Measurements from ENCODE around the gene TJP1. TPM values are rescaled to one million over a fixed set of nuclear protein-coding genes. Genes with fewer than 3 reads are reported as not detected.

TJP1 gene
- total and polyA plus RNA-seq, 9 of the 15 experiments (the other 6 are each of a cell fraction or from before 2014, with no cell fraction given), result 9.1 to 39.3 (median 28.0) TPM

DNA sequence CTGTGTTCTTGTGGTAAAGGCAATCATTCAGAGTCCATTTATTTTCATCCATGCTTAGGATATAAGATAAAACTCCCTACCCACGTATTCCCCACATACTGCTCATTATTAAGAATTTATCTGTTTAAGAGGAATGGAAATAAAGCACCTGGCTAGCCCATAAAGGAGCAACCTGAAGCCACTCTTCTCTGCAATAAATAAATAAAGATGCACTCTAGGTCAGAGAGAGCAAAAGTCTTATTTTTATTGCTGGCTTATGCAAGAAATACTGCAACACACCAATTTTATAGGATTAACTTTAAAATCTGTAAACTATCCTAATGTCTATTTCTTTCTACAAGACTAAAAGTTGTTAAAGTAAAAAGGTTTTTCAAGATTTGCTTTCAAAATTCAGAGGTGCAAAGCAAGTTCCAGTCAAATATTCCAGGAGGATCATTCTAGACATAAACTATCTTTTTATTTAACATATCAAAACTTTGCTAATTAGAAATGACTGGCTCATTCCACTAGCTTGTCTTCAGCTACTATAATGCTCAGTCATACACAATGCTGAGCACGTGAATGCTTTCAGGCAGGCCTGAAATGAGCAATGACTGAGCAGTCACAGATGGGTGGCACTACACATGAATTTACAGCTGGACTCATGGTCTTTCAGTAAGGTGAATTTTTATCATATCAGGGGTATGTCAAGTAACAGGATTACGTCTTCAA lies 7.1 kb downstream of the TJP1 start (continued):
- TF ChIP-seq RAD51 (IDR thresholded peaks at IDR 0.05; ENCODE audit: borderline replicate concordance, low read depth), result peak; percentile 22; the same call in 1 of the 2 replicates
- no peak for TF ChIP-seq PTRF (tag; IDR thresholded peaks at IDR 0.05)
- peak; percentile 74 for TF ChIP-seq MAFK (IDR thresholded peaks at IDR 0.05; ENCODE audit: low read length)
- TF ChIP-seq, protein P1, sequence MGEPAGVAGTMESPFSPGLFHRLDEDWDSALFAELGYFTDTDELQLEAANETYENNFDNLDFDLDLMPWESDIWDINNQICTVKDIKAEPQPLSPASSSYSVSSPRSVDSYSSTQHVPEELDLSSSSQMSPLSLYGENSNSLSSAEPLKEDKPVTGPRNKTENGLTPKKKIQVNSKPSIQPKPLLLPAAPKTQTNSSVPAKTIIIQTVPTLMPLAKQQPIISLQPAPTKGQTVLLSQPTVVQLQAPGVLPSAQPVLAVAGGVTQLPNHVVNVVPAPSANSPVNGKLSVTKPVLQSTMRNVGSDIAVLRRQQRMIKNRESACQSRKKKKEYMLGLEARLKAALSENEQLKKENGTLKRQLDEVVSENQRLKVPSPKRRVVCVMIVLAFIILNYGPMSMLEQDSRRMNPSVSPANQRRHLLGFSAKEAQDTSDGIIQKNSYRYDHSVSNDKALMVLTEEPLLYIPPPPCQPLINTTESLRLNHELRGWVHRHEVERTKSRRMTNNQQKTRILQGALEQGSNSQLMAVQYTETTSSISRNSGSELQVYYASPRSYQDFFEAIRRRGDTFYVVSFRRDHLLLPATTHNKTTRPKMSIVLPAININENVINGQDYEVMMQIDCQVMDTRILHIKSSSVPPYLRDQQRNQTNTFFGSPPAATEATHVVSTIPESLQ (CRISPR knock-in tag; IDR thresholded peaks at IDR 0.05), result no peak
- 0 out of 2 replicates have a peak, but pooled peaks have one; percentile 23 for TF ChIP-seq TEAD4 (IDR thresholded peaks at IDR 0.05; ENCODE audit: low read length)
- TF ChIP-seq TEAD4 (CRISPR knock-in tag; IDR thresholded peaks at IDR 0.05; ENCODE audit: borderline replicate concordance), result no peak
- 0 out of 2 replicates have a peak, but pooled peaks have one; percentile 20 for TF ChIP-seq ARID1B (IDR thresholded peaks at IDR 0.05)
- no peak for TF ChIP-seq HMG20B (CRISPR knock-in tag; IDR thresholded peaks at IDR 0.05)
- peak; percentile 88 for TF ChIP-seq MAFG (tag; conservative IDR thresholded peaks at IDR 0.05)
- TF ChIP-seq, protein P2, sequence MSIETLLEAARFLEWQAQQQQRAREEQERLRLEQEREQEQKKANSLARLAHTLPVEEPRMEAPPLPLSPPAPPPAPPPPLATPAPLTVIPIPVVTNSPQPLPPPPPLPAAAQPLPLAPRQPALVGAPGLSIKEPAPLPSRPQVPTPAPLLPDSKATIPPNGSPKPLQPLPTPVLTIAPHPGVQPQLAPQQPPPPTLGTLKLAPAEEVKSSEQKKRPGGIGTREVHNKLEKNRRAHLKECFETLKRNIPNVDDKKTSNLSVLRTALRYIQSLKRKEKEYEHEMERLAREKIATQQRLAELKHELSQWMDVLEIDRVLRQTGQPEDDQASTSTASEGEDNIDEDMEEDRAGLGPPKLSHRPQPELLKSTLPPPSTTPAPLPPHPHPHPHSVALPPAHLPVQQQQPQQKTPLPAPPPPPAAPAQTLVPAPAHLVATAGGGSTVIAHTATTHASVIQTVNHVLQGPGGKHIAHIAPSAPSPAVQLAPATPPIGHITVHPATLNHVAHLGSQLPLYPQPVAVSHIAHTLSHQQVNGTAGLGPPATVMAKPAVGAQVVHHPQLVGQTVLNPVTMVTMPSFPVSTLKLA (conservative IDR thresholded peaks at IDR 0.05), result peak; percentile 66 to 85
- TF ChIP-seq, protein P3, sequence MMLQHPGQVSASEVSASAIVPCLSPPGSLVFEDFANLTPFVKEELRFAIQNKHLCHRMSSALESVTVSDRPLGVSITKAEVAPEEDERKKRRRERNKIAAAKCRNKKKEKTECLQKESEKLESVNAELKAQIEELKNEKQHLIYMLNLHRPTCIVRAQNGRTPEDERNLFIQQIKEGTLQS (IDR thresholded peaks at IDR 0.05), result peak; percentile 35; the same call in 1 of the 2 replicates
- TF ChIP-seq, protein P3 (CRISPR knock-in tag; conservative IDR thresholded peaks at IDR 0.05), result no peak
- TF ChIP-seq DPF2 (IDR thresholded peaks at IDR 0.05), result peak; percentile 48; the same call in 1 of the 2 replicates
- TF ChIP-seq DACH1 (IDR thresholded peaks at IDR 0.05; ENCODE audit: partially characterized antibody), result peak; percentile 26
- TF ChIP-seq, protein P4, sequence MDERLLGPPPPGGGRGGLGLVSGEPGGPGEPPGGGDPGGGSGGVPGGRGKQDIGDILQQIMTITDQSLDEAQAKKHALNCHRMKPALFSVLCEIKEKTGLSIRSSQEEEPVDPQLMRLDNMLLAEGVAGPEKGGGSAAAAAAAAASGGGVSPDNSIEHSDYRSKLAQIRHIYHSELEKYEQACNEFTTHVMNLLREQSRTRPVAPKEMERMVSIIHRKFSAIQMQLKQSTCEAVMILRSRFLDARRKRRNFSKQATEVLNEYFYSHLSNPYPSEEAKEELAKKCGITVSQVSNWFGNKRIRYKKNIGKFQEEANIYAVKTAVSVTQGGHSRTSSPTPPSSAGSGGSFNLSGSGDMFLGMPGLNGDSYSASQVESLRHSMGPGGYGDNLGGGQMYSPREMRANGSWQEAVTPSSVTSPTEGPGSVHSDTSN (CRISPR knock-in tag; IDR thresholded peaks at IDR 0.05; ENCODE audit: low read depth), result no peak
- TF ChIP-seq, protein P4 (tag; conservative IDR thresholded peaks at IDR 0.05; ENCODE audit: low read depth), result peak; percentile 78
- no peak for TF ChIP-seq SREBF2 (CRISPR knock-in tag; IDR thresholded peaks at IDR 0.05)
- TF ChIP-seq CBFB (CRISPR knock-in tag; IDR thresholded peaks at IDR 0.05), result no peak
- TF ChIP-seq FOXK2 (conservative IDR thresholded peaks at IDR 0.05 in 1 of 2, IDR thresholded peaks at IDR 0.05 in 1 of 2; ENCODE audit: low read depth in 2 of 2), result peak; percentile 27 to 52; a peak in 1 of 4 replicates
- TF ChIP-seq SMARCA5 (IDR thresholded peaks at IDR 0.05), result no peak
